ENCODE results near the gene ABCB10.
"Not testable (repeated sequence)": the region's sequence is repeated elsewhere in the genome, so short reads cannot be mapped to it uniquely, and the experiment has no call there.

The ABCB10 gene

DNA sequence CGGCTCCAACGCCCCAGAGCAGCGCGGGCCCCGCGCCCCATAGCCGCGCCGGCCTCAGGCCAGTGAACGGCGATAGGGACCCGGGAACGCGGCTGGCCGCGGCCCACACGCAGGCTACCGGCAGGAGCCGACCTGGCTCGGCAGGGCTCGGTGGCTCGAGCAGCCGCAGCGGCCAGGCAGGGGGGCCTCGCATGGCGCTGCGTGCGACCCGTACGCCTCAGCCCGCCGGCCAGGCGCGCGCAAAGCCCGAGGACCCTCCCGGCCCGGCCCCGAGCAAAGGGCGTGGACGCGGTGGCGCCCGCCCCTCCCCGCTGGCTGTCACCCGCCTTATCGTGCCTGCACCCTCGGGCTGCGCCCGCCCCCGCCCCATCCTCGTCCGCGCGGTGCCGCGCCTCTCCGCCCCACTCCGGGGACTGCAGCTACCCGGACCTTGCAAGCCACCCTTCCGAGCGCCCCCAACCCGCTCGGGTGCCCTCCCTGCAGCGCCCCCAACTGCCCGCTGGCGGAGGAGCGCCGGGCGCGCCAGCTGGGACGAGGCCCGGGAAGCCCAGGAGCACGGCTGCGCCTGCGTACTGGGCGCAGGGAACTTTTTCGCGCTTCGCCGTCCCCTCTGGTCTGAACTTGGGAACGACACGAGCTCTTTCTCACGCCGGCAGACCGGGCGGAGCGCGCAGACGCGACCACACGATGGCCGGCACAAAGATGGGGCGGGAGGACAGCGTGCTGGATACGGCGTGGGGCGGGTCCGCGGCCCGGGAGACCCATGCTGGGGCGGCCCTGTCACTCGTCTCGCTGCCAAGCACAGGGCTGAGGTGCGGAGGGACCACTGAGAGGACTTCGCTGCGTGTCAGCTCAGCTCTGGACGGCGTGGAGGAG is at the start of gene ABCB10:
Gene ABCB10 (minus strand): TSS at position 248 of the 876 bp plus-strand sequence. CDS start 55 bp downstream, at position 193.
- DNase-seq, result peak; percentile 66 to 86 (median 82)

DNA sequence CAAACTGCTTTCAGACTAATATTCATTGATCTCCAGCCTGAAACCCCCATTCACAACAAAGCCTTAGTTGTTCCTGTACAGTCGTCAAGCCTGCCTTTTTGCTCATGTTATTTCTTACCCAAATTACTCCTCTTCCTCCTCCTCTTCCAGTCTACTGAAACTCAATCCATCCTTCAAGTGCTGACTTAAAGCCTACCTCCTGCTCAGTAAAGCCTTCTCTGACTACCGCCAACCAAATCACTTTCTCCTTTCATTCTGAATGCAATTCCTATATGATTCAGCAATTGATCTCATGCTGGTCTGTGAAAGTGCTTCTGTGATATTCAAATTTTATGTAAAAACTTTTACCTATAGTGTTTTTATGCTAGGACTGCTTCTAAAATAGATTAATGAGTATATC is 48.9 kb upstream of the ABCB10 start:
- DNase-seq, result no peak

DNA sequence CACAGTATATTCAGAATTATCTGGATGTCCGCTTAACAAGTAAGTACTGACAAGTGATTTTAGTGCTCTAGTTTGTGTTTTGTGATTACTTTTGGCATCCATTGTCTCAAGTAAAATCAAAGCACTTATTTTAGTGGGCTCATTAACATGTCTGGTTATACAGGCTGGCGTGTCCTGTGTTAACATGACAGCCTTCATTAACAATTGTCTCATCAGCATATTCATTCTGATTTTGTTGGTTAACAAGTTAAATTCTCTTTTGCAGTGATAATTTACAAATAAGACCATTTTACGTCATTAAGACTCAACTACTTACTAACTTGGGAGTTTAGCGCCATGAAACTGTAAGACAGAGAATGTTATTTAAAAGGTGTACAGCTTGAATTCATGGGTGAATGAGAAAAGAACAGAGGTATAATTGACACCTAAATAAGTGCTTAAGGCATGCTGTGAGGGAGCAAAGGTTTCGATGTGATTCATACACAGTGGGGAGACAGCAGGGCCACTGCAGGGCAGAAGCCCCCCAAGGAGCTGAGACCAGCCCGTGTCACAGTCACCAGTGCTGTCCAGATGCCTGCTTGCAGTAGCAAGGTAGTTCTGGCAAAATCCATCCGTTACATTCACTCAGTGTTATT is 45.0 kb upstream of the ABCB10 start:
- DNase-seq, result no peak

DNA sequence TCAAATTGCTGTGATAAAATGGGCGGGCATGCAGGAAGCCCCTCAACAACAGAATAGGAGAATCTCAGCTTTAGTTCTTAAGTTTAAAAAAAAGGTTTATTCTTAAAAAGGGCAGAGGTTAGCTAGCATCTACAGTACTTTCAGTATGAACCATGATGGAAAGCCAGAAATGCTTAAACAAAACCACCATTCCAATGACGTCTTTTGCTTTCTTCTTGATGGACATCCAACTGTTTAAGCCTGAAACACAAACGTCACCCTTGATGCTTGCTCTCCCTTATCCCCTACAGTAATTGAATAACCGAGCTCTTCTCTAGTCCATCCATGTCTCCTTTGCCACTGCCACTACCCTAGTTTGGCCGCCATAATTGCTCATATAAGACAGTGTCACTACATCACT is 41.7 kb upstream of the ABCB10 start:
- DNase-seq, result no peak

DNA sequence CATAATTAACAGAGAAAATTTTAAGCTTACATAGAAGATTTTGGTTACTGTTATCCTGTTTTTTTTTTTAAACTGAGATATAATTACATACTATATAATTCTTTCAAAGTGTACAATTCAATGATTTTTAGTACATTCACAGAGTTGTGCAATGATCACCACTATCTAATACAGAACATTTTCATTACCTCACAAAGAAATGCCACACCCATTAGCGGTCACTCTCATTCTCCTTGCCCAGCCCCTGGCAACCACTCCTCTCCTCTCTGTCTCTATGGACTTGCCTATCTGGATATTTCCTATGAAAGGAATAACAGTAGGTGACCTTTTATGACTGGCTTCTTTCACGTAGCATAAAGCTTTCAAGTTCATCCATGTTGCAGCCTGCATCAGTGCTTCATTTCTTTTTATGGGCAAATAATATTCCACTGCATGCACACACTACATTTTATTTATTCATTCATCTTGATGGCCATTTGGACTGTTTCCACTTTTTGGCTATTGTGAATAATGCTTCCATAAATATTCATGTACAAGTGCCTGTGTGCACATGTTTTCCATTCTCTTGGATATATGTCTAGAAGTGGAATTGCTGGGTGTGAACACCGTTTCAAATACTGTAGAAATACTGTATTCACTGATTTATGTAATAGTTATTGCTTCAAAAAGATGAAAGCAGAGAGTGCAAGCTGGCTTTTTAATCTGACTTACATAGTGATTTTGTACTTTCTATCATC is 40.9 kb upstream of the ABCB10 start:
- DNase-seq, result no peak

DNA sequence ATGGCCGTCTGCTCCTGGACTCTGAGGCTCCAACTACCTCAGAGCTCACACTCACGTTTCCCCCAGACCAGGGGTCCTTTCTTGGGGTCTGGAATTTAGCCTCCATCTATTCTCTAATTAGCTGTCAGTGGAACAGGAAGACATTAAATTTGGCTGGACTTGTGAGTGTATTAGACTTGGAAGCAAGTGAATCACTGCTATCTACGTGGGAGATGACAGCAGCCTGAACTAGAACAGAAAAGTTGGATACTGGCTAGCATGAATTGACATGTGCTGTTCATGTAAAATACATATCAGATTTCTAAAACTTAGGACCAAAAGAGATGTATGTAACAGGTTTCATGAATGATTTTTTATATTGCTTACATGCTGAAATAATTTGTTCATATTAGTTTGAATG is 39.4 kb upstream of the ABCB10 start:
- no peak for DNase-seq

DNA sequence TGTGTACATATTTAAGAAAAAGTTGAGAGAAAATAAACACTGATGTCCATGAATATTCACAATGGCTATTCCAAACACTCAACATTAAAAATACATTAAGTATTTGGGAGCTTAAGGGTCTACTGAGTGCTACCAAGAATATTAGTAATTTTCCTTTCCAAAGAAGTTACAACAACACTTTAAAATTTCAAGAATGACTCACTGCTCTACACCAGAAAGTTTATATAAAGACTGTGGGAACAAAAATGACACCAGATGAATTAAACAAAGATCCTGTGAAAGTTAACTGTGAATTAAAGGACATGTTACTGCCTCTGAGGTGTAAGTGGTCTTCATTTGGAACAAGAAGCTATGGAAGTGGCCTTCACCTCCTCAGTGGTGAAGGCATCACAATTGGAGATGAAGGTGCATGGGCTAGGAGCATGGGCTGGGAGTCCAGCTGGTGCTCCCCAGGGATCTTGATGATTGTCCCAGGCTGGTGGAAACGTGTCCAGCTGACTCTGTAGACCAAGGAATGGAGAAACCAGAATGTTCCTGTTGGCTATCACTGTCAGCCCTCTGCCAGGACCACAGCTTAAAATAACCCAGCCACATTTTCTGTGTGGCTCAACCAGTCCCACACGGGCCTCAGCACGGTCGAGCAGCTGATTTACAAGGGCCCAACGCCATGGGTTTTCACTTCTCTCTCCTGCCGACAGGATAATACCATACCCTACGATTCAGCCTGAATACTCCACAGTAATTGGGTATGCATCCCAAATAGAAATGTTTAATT is 38.6 kb upstream of the ABCB10 start:
- no peak for DNase-seq

DNA sequence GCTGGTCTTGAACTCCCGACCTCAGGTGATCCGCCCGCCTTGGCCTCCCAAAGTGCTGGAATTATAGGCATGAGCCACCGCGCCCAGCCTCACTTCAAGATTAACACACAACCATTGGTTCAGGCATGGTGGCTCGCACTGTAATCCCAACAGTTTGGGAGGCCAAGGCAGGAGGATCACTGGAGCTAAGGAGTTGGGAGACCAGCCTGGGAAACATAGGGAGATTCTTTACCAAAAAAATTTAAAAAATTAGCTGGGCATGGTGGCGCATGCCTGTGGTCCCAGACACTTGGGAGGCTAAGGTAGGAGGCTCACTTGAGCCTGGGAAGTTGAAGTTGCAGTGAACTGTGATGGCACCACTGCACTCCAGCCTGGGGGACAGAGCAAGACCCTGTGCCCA is 37.4 kb upstream of the ABCB10 start:
- not testable (repeated sequence) for DNase-seq

DNA sequence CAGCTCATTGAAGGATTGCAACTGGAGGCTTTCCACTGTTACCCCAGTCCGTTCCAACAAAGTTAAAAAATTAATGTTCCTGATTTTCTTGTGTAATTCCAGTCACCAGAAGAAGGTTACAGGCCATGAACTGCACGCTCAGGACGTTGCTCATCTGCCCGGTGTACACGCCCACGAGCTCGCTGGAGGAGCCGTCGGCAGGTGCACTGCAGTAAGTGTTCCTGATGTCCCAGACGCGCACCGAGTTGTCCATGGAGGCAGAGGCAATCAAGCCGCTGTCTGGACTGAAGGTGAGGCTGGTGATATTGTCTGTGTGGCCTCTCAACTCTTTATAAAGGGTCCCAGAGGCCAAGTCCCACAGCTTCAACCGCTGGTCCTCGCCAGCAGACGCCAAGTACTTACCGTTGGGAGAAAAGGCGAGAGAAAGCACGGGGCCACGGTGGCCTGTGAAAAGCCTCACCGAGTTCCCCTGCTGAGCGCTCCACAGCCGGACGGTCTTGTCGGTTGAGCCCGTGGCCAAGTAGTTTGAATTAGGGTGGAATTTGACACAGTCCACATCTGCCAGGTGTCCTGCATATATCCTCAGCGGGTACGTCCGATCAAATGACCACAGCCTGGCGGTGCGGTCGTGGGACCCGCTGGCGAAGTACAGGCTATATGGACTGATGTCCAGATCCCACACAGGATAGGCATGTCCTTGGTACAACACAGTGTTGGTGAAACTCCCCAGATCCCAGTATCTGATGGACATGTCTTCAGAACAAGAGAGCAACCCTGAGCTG is 35.9 kb upstream of the ABCB10 start:
- DNase-seq, result no peak

DNA sequence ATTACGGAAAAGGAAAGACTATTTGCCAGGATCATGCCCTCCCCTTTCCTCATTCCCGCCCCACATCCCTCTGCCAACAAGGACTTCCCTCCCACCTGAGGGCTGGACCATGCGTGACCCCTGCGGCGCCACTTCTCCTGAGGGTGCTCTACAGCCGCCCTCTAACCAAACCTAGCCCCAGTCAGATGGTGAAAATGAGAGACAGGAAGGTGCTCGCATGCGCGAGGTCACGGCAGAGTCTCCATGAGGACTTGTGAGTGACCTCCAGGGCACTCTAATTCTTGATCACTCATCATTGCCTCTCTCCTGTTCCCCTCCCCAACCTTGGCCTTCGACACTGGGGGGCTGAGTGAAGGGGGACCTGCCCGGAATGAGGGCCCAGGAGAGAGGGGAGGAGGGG is 35.3 kb upstream of the ABCB10 start:
- DNase-seq, result no peak

DNA sequence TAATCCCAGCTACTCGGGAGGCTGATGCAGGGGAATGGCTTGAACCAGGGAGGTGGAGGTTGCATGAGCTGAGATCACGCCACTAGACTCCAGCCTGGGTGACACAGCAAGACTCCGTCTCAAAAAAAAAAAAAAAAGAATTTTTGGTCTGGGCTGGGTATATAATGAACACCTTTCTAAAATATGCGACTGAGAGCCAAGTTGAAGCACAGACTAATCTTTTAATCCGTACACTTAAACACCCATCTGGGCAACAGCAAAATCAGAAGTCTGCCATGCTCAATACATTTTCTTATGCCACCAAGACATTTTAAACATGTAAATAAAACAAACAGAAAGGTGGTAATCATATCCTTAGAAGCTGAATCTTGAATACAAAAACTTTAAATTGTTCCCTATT is 31.6 kb upstream of the ABCB10 start:
- DNase-seq, result no peak

DNA sequence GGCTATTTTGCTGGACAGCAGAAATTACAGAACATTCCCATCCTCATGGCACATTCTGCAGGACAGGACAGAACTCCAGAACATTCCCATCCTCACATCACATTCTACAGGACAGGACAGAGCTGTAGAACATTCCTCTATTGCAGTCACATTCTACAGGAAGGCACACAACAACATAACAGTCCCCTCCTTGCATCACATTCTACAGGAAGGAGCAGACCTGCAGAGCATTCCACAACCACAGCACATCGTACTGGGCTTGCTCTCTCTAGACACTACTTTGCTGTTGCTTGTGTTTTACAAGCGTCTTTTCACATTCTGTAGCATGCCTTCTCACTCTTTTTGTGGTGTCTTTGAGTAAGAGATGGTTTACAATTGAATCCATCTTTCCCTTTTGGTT is 26.8 kb upstream of the ABCB10 start:
- no peak for DNase-seq

DNA sequence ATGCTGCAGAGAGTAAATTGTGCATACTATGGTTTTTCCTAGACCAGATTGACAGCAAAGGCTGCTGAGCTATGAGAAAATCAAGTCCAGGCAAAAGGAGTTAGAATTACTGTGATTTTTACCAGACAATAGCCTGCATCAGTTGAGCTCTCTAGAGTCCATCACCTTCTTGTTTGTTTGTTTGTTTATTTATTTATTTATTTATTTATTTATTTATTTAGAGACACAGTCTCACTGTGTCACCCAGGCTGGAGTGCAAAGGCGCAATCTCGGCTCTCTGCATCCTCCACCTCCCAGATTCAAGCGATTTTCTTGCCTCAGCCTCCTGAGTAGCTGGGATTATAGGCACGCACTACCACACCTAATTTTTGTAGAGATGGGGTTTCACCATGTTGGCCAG is 24.2 kb upstream of the ABCB10 start:
- no peak for DNase-seq

DNA sequence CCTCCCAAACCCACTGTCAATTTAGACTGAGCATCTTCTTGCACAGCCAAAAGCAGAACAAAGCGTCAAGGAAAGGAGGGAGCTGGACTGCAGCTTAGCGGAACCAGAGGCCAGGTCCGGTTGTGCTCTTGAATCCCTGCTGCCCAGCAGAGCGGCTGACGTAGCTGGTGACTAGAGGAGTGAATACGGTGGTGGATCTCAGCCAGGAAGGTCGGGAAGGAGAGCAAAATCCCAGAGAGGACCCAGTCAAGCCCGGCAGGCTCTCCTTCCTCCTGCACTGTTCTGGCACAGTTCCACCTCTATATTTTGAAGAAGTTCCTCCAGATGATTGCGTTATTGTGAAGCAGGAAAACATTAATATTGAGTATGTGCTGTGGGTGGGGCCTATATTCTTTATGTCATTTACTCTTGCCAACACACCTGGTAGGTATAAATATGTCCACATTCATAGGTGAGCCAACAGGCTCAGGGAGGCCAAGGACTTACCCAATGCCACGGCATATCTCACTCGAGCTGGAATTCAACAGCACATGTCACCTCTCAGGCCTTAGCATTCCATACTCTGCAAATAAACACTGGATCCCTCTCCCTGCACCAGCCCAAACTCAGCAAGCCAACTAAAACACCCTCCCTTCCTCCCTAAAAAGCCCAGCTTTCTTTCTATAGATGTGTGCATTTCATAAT is 23.6 kb upstream of the ABCB10 start:
- no peak for DNase-seq

DNA sequence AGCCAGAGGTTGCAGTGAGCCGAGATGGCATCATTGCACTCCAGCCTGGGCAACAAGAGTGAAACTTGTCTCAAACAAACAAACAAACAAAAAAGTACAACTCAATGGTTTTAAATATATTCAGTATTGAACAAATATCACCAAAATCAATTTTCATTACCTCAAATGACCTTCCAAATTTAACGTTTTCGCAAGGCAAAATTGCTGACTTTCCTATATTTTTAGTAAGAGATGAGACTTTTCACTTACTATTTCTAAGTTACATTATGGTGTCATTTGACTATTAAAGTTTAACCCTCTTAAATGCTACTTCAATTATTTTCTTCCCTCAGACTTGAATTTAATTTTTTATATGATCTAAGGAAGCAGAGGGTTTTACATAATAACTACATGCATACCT is 23.0 kb upstream of the ABCB10 start:
- DNase-seq, result no peak

DNA sequence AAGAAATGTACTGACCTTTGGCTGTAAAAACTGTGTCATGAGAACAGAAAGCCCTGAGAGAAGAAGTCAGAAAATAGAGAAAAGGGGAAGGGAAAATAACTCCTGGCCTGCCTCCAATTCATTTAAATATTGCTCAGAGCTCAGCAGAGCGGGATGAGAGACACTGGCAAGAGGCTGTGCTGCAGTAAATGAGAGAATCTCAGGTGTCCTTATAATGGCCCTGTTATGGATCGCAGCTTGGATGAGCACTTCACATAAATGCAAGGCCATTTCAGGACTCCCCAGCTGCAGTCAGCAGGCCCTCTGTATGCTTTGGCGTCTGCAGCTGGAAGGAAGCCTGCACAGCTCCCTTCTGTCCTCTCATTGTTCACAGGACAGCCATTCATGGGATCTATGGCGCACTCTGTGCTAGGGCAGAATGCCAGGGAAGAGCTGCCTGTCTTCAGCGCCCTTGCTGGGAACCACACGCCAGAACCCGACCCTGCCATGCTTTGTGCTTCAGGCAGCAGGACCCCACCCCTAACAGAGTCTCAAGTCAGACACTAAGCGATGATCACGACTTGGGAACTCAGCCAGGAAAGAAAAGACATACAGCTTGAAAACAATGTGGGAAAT is 20.7 kb upstream of the ABCB10 start:
- no peak for DNase-seq

DNA sequence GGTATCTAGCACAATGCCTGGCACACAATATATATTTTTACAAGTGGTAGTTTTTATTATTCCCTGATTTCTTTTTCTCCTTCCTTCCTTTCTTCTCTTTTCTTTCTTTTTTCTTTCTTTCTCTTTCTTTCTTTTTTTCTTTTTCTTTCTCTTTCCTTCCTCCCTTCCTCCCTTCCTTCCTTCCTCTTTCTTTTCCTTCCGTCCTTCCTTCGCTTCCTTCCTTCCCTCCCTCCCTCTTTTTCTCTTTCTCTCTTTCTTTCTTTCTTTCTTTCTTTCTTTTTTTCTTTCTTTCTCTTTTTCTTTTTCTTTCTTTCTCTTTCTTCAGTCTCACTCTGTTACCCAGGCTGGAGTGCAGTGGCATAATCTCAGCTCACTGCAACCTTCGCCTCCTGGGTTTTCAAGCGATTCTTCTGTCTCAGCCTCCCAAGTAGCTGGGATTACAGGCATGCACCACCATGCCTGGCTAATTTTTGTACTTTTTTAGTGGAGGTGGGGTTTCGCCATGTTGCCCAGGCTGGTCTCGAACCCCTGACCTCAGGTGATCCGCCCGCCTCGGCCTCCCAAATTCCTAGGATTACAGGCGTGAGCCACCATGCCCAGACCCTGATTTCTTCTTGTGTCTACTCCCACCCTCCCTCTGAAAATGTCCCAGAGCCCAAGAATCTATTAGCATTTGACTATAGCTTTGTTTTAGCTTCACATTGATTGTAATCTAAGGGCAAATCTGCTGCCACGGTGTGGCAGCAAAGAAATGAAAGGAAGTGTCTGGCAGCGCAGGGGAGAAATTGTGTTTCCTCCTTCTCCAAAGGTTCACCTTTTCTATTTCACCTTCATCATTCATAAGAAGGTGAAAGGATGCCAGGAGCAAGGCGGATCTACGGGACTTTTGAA is 19.9 kb upstream of the ABCB10 start:
- no peak for DNase-seq

DNA sequence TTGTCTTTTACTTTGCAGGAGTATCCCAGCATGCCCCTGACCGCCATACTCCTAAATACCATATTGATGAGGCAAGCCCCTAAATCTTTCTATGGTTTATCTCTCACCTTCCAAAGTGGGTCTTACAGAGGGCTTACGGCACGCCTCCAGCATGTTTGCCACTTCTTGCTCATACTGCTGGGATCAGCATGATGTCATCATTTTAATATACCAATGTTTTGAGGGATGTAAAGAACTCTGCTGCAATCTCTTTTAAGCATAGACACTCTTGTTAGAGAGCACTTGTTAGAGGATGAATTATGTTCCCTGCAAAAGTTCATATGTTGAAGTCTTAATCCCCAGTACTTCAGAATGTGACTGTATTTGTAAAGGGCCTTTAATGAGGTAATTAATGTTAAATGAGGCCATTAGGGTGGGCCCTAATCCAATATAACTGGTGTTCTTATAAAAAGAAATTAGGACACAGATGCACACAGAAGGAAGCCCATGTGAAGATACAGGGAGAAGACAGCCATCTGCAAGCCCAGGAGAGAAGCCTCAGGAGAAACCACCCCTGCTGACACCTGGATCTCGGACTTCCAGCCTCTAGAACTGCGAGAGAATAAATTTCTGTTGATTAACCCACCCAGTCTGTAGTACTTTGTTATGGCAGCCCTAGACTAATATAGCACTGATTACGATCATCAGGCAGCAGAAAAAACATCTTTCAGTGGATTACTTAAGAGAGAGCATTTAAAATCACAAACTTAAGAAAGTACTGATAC is 16.4 kb upstream of the ABCB10 start:
- no peak for DNase-seq

DNA sequence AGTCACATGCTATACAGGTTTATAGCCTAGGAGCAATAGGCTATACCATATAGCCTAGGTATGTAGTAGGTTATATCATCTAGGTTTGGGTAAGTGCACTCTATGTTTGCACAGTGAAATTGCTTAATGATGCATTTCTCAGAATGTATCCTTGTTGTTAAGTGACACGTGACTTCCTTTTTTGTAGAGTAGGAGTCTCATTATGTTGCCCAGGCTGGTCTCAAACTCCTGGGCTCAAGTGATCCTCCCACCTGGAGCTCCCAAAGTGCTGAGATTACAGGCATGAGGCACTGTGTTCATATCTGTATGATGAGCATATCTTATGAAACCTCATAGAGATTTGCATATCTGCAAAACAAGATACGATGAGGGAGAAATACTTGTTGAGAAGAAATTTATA is 13.8 kb upstream of the ABCB10 start:
- DNase-seq, result no peak
